ENCODE results near the gene SMPX.

GRCh38 chrX:21766101-21766500 lies 8.2 kb upstream of the SMPX start:
- no peak for TF ChIP-seq CTCF (optimal IDR thresholded peaks at IDR 0.05 in 1 of 3, IDR thresholded peaks at IDR 0.05 in 1 of 3, conservative IDR thresholded peaks at IDR 0.05 in 1 of 3; ENCODE audit: extremely low read depth in 1 of 3, insufficient read depth in 2 of 3, low read length in 3 of 3)
- TF ChIP-seq EZH2 (IDR thresholded peaks at IDR 0.05; ENCODE audit: low read length): no peak
